ENCODE measurements around the gene DLG2.

Gene DLG2

GRCh38 chr11:83671289-83671688 is 1955.9 kb downstream of the DLG2 start:
- Histone ChIP-seq H3K4me3 (ENCODE audit: low read depth, low read length) (no peak overlapping the region), H3K4me1 (ENCODE audit: control insufficient read depth, insufficient read depth, low read length) (0 out of 2 replicates have a peak, but pooled peaks cover 1% of the 10 kb centered on the region), H3K27me3 (ENCODE audit: control insufficient read depth, insufficient read depth, low read length) (no peaks in the 10 kb centered on the region)

DNA sequence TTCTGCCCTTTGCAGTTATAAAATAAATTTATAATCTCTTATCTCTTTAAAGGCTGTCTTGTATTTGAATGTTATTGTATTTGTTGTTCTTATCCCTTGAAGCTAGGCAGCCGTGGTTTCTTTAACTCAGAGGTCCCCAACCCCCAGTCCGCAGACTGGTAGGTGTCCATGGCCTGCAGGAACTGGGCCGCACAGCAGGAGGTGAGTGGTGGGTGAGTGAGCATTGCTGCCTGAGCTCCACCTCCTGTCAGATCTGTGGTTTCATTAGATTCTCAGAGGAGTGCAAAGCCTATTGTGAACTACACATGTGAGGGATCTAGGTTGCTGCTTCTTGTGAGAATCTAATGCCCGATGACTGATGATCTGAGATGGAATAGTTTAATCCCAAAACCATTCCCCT is 1961.0 kb downstream of the DLG2 start:
- Histone ChIP-seq H3K4me1 (ENCODE audit: control insufficient read depth, insufficient read depth, low read length) (peaks cover 26% of the 10 kb centered on the region), H3K36me3 (ENCODE audit: control insufficient read depth, insufficient read depth, low read length) (no peaks in the 10 kb centered on the region), H3K4me3 (ENCODE audit: low read depth, low read length) (no peak overlapping the region), H3K27me3 (ENCODE audit: control insufficient read depth, insufficient read depth, low read length) (no peaks in the 10 kb centered on the region), H3K9ac (ENCODE audit: low read length) (no peak overlapping the region), H3K9me3 (ENCODE audit: control insufficient read depth, insufficient read depth, low read depth, low read length) (no peaks in the 10 kb centered on the region), H3K27ac (ENCODE audit: low read depth, low read length) (no peak overlapping the region)

More at GRCh38 chr11:83671289-83671688, 1955.9 kb downstream of the DLG2 start:
- no peaks in the 10 kb centered on the region for H3K36me3 ChIP-seq (ENCODE audit: control insufficient read depth, insufficient read depth, low read length)
- H3K9me3 ChIP-seq (ENCODE audit: control insufficient read depth, insufficient read depth, low read depth, low read length): no peaks in the 10 kb centered on the region
- H3K27ac ChIP-seq (ENCODE audit: low read depth, low read length): no peak overlapping the region
- no peak overlapping the region for H3K9ac ChIP-seq (ENCODE audit: low read length)

- no peaks in the 10 kb centered on the region for H3K9me3 ChIP-seq (ENCODE audit: control insufficient read depth, insufficient read depth, low read depth, low read length)
- H3K27me3 ChIP-seq (ENCODE audit: control insufficient read depth, insufficient read depth, low read length): no peaks in the 10 kb centered on the region
- no peak overlapping the region for H3K27ac ChIP-seq (ENCODE audit: low read depth, low read length)
- H3K36me3 ChIP-seq (ENCODE audit: control insufficient read depth, insufficient read depth, low read length): no peaks in the 10 kb centered on the region
- no peak overlapping the region for H3K4me3 ChIP-seq (ENCODE audit: low read depth, low read length)
- H3K4me1 ChIP-seq (ENCODE audit: control insufficient read depth, insufficient read depth, low read length): peaks cover 31% of the 10 kb centered on the region
- H3K9ac ChIP-seq (ENCODE audit: low read length): no peak overlapping the region
Measured at GRCh38 chr11:83663988-83664387, 1963.2 kb downstream of the DLG2 start.

DNA sequence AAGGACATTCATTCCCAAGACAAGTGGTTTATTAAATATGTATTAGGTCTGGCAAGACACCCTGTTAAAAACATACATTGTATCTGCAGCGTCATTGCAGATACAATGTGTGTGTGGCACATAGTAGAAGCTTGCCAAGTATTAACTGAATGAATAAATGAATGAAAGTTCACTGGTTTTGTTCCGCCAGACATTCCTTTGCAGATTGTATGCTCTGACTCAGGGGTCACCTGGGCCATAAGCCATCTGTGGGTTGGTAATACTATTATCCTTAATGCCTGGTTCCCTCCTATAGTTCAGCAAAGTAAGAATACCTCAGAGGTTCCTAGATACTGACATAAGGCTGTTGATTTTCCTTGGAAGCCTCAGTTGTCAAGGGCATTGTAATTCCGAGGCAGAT is 1963.7 kb downstream of the DLG2 start:
- no peak overlapping the region for H3K27ac ChIP-seq (ENCODE audit: low read depth, low read length)
- H3K27me3 ChIP-seq (ENCODE audit: control insufficient read depth, insufficient read depth, low read length): no peaks in the 10 kb centered on the region
- H3K4me1 ChIP-seq (ENCODE audit: control insufficient read depth, insufficient read depth, low read length): peaks cover 31% of the 10 kb centered on the region
- H3K9me3 ChIP-seq (ENCODE audit: control insufficient read depth, insufficient read depth, low read depth, low read length): no peaks in the 10 kb centered on the region
- H3K4me3 ChIP-seq (ENCODE audit: low read depth, low read length): no peak overlapping the region
- no peak overlapping the region for H3K9ac ChIP-seq (ENCODE audit: low read length)
- H3K36me3 ChIP-seq (ENCODE audit: control insufficient read depth, insufficient read depth, low read length): no peaks in the 10 kb centered on the region

DNA sequence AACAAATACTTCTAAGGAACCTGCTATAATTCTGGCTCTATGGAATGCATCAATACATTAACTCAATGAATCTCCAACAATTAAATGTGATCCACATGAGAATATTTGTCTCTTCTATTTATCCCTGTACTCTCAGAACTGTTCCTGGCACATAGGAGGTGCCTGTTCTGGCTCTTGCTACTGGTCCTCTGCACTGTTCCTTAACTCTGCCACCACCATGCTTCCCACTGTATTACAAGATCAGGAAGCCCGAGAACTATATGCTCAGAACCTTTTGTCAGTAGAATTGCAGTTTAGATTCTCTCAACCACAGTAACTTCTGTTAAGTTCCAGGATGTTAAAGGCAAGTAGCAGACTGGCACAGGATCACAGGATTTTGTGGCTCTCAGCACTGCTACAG is 1964.7 kb downstream of the DLG2 start:
- Histone ChIP-seq H3K4me1 (ENCODE audit: control insufficient read depth, insufficient read depth, low read length) (peaks cover 31% of the 10 kb centered on the region), H3K9me3 (ENCODE audit: control insufficient read depth, insufficient read depth, low read depth, low read length) (no peaks in the 10 kb centered on the region), H3K9ac (ENCODE audit: low read length) (no peak overlapping the region), H3K4me3 (ENCODE audit: low read depth, low read length) (no peak overlapping the region), H3K27me3 (ENCODE audit: control insufficient read depth, insufficient read depth, low read length) (no peaks in the 10 kb centered on the region), H3K27ac (ENCODE audit: low read depth, low read length) (0 out of 2 replicates have a peak overlapping the region, but pooled peaks have one; percentile 28), H3K36me3 (ENCODE audit: control insufficient read depth, insufficient read depth, low read length) (no peaks in the 10 kb centered on the region)

GRCh38 chr11:83661491-83662350 is 1965.4 kb downstream of the DLG2 start:
- H3K4me3 ChIP-seq (ENCODE audit: low read depth, low read length): no peak overlapping the region
- no peaks in the 10 kb centered on the region for H3K9me3 ChIP-seq (ENCODE audit: control insufficient read depth, insufficient read depth, low read depth, low read length)
- H3K4me1 ChIP-seq (ENCODE audit: control insufficient read depth, insufficient read depth, low read length): peaks cover 31% of the 10 kb centered on the region
- H3K27ac ChIP-seq (ENCODE audit: low read depth, low read length): no peak overlapping the region
- no peaks in the 10 kb centered on the region for H3K27me3 ChIP-seq (ENCODE audit: control insufficient read depth, insufficient read depth, low read length)
- no peaks in the 10 kb centered on the region for H3K36me3 ChIP-seq (ENCODE audit: control insufficient read depth, insufficient read depth, low read length)
- H3K9ac ChIP-seq (ENCODE audit: low read length): no peak overlapping the region

DNA sequence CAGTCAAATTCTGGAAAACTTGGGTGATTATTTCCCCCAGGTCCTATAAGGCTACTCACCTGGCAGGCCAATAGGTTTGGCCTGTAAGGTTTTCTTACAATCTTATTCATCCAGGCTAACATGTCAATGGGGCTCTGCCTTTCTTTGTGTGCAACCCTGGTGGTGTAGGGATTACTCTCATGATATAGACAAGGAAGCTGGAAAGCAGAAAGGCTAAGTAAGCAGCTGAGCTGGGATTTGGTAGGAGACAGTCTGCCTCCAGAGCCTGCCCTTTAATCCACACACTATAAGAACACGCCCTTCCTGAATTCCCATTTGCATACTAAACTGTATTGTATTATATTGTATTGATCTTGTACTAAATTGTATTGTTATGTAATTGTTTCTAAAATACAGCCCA is 1967.7 kb downstream of the DLG2 start:
- Histone ChIP-seq H3K27me3 (ENCODE audit: control insufficient read depth, insufficient read depth, low read length) (no peaks in the 10 kb centered on the region), H3K4me1 (ENCODE audit: control insufficient read depth, insufficient read depth, low read length) (peaks cover 21% of the 10 kb centered on the region), H3K36me3 (ENCODE audit: control insufficient read depth, insufficient read depth, low read length) (no peaks in the 10 kb centered on the region), H3K9me3 (ENCODE audit: control insufficient read depth, insufficient read depth, low read depth, low read length) (no peaks in the 10 kb centered on the region), H3K4me3 (ENCODE audit: low read depth, low read length) (no peak overlapping the region), H3K9ac (ENCODE audit: low read length) (no peak overlapping the region), H3K27ac (ENCODE audit: low read depth, low read length) (no peak overlapping the region)

- Histone ChIP-seq H3K27me3 (ENCODE audit: control insufficient read depth, insufficient read depth, low read length) (no peaks in the 10 kb centered on the region), H3K4me3 (ENCODE audit: low read depth, low read length) (no peak overlapping the region), H3K4me1 (ENCODE audit: control insufficient read depth, insufficient read depth, low read length) (peaks cover 10% of the 10 kb centered on the region; the same call in 1 of the 2 replicates), H3K27ac (ENCODE audit: low read depth, low read length) (no peak overlapping the region), H3K9me3 (ENCODE audit: control insufficient read depth, insufficient read depth, low read depth, low read length) (no peaks in the 10 kb centered on the region), H3K36me3 (ENCODE audit: control insufficient read depth, insufficient read depth, low read length) (no peaks in the 10 kb centered on the region), H3K9ac (ENCODE audit: low read length) (no peak overlapping the region)
Measured at GRCh38 chr11:83656796-83657330, 1970.3 kb downstream of the DLG2 start.

DNA sequence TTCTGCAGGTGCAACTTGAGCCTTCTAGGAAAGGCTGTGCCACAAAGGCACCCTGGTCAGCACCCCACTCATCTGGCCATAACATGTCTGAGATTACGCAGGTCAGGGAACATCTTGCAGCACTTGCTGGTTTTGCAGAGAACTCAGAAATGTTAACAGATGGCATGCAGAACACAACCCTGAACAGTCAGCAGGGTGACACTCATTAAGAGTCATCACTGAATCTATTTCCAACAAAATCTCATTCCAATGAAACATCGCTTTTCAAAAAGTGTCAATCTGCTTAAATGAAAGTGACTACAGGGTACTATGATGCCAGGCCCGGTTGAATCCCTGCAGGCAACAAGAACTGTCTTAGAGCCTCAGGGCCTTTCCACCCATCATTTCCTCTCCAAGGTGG is 1971.2 kb downstream of the DLG2 start:
- Histone ChIP-seq H3K9me3 (ENCODE audit: control insufficient read depth, insufficient read depth, low read depth, low read length) (no peaks in the 10 kb centered on the region), H3K27me3 (ENCODE audit: control insufficient read depth, insufficient read depth, low read length) (no peaks in the 10 kb centered on the region), H3K4me3 (ENCODE audit: low read depth, low read length) (no peak overlapping the region), H3K27ac (ENCODE audit: low read depth, low read length) (no peak overlapping the region), H3K36me3 (ENCODE audit: control insufficient read depth, insufficient read depth, low read length) (no peaks in the 10 kb centered on the region), H3K4me1 (ENCODE audit: control insufficient read depth, insufficient read depth, low read length) (peaks cover 4% of the 10 kb centered on the region; the same call in 1 of the 2 replicates), H3K9ac (ENCODE audit: low read length) (no peak overlapping the region)

GRCh38 chr11:83649528-83649855 is 1977.7 kb downstream of the DLG2 start:
- peaks cover 11% of the 10 kb centered on the region for H3K4me1 ChIP-seq (ENCODE audit: control insufficient read depth, insufficient read depth, low read length)
- H3K27ac ChIP-seq (ENCODE audit: low read depth, low read length): no peak overlapping the region
- no peak overlapping the region for H3K9ac ChIP-seq (ENCODE audit: low read length)
- H3K9me3 ChIP-seq (ENCODE audit: control insufficient read depth, insufficient read depth, low read depth, low read length): no peaks in the 10 kb centered on the region
- H3K4me3 ChIP-seq (ENCODE audit: low read depth, low read length): no peak overlapping the region
- H3K36me3 ChIP-seq (ENCODE audit: control insufficient read depth, insufficient read depth, low read length): no peaks in the 10 kb centered on the region
- no peaks in the 10 kb centered on the region for H3K27me3 ChIP-seq (ENCODE audit: control insufficient read depth, insufficient read depth, low read length)

DNA sequence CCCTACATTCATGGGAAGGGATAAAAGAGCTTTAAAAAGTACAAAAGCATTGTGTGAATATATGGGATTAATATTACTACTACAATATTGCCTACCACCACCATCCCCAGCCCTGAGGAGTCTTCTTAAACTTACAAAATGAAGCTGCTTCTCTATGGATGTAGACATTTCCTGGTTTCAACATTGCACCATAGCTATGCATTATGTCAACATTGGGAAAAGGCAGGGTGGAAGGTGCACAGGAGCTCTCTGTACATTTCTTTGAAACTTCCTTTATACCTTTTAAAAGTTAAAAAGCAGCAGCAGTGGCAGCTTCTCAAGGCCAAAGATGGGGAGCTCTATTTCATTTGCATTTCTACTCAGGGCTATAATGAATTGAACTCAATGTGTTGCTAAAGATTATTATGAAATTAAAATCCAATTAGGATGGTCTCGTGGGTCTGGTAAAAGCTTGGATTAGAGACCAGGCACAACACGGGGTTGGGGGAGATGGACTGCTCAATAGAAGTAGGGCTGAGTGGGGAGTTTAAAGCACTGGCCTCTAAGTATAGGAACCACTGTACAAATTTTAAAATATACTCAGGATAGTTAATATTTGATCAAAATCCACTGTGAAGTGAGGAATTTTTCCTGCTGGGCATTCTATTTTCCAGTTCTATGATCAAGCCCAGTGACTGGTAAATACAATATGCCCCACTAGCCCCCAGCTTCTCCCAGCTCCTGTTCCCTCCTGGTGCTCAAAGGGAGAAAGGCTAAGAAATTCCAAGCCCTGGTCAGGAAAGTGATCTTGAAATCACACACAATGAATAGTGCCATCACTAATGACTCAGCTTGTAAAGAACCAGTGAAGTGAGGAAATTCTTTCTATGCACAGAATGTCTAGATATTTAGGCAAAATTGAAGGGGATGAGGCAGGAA is 1978.3 kb downstream of the DLG2 start:
- no peaks in the 10 kb centered on the region for H3K9me3 ChIP-seq (ENCODE audit: control insufficient read depth, insufficient read depth, low read depth, low read length)
- no peaks in the 10 kb centered on the region for H3K27me3 ChIP-seq (ENCODE audit: control insufficient read depth, insufficient read depth, low read length)
- H3K9ac ChIP-seq (ENCODE audit: low read length): no peak overlapping the region
- no peaks in the 10 kb centered on the region for H3K36me3 ChIP-seq (ENCODE audit: control insufficient read depth, insufficient read depth, low read length)
- H3K4me3 ChIP-seq (ENCODE audit: low read depth, low read length): no peak overlapping the region
- no peak overlapping the region for H3K27ac ChIP-seq (ENCODE audit: low read depth, low read length)
- peaks cover 11% of the 10 kb centered on the region for H3K4me1 ChIP-seq (ENCODE audit: control insufficient read depth, insufficient read depth, low read length)

Measured in HUES6 (cell line).